H9 (cell line): ENCODE results near the gene TXLNG. TPM values are rescaled to one million over a fixed set of nuclear protein-coding genes. Genes with fewer than 3 reads are reported as not detected.

ENCODE experiments used
- DNase-seq: peaks from one replicate; pipeline ENCODE4 v3.0.0-alpha.2; 2017
- H2AFZ ChIP-seq: one replicate; pipeline ENCODE4 v1.6.1; 2013; ENCODE audit warnings: mild to moderate bottlenecking, low read length, control low read depth, moderate library complexity
- H2AK5ac ChIP-seq: 2 replicates; pipeline ENCODE4 v1.6.1; 2013; ENCODE audit warnings: low read length, control low read depth, mixed read lengths; ENCODE audit not compliant: insufficient read length
- H2BK120ac ChIP-seq: one replicate; pipeline ENCODE4 v1.6.1; 2013; ENCODE audit warnings: low read depth, mild to moderate bottlenecking, low read length, control low read depth, inconsistent platforms; ENCODE audit not compliant: poor library complexity, severe bottlenecking
- H2BK12ac ChIP-seq: 2 replicates; pipeline ENCODE4 v1.6.1; 2013; ENCODE audit warnings: low read length, control low read depth, mixed read lengths, low read depth; ENCODE audit not compliant: insufficient read length
- H2BK15ac ChIP-seq: 2 replicates; pipeline ENCODE4 v1.6.1; 2013; ENCODE audit warnings: low read depth, low read length, control low read depth
- H2BK20ac ChIP-seq: one replicate; pipeline ENCODE4 v1.6.1; 2013; ENCODE audit warnings: low read depth, mild to moderate bottlenecking, low read length, control low read depth, inconsistent platforms; ENCODE audit not compliant: poor library complexity, severe bottlenecking
- H2BK5ac ChIP-seq: 2 replicates; pipeline ENCODE4 v1.6.1; 2013; ENCODE audit warnings: low read length, control low read depth, mixed read lengths; ENCODE audit not compliant: insufficient read length
- H3K14ac ChIP-seq: 2 replicates; pipeline ENCODE4 v1.6.1; 2013; ENCODE audit warnings: low read length, control low read depth; ENCODE audit not compliant: insufficient read depth
- H3K18ac ChIP-seq: 2 replicates; pipeline ENCODE4 v1.6.1; 2013; ENCODE audit warnings: low read depth, mild to moderate bottlenecking, mixed read lengths, low read length, control low read depth; ENCODE audit not compliant: insufficient read length
- H3K23ac ChIP-seq: 2 replicates; pipeline ENCODE4 v1.6.1; 2013; ENCODE audit warnings: low read length, control low read depth, mixed read lengths, low read depth; ENCODE audit not compliant: insufficient read length
- H3K23me2 ChIP-seq: 2 replicates; pipeline ENCODE4 v1.6.1; 2013; ENCODE audit warnings: low read depth, mild to moderate bottlenecking, mixed read lengths, low read length, control low read depth; ENCODE audit not compliant: insufficient read length, poor library complexity, severe bottlenecking
- H3K27ac ChIP-seq: 2 replicates; pipeline ENCODE4 v1.5.1; 2013; ENCODE audit warnings: low read length, control low read depth, mixed read lengths, low read depth; ENCODE audit not compliant: insufficient read length
- H3K27me3 ChIP-seq: 2 replicates; pipeline ENCODE4 v1.6.1; 2013; ENCODE audit warnings: low read length, control low read depth, inconsistent platforms; ENCODE audit not compliant: insufficient read depth
- H3K4ac ChIP-seq: 2 replicates; pipeline ENCODE4 v1.6.1; 2013; ENCODE audit warnings: low read depth, mild to moderate bottlenecking, control low read depth, inconsistent platforms, low read length, moderate library complexity
- H3K4me1 ChIP-seq: 2 replicates; pipeline ENCODE4 v1.6.1; 2013; ENCODE audit warnings: low read length, control low read depth, inconsistent platforms; ENCODE audit not compliant: insufficient read depth
- H3K4me2 ChIP-seq: 2 replicates; pipeline ENCODE4 v1.6.1; 2013; ENCODE audit warnings: low read length, control low read depth, mixed read lengths; ENCODE audit not compliant: insufficient read length, insufficient read depth
- H3K56ac ChIP-seq: 2 replicates; pipeline ENCODE4 v1.6.1; 2013; ENCODE audit warnings: low read depth, mild to moderate bottlenecking, mixed read lengths, low read length, control low read depth; ENCODE audit not compliant: insufficient read length
- H3K79me1 ChIP-seq: 2 replicates; pipeline ENCODE4 v1.6.1; 2013; ENCODE audit warnings: low read depth, mild to moderate bottlenecking, moderate library complexity, low read length, control low read depth, inconsistent platforms; ENCODE audit not compliant: insufficient read depth, poor library complexity, severe bottlenecking
- H3K79me2 ChIP-seq: 2 replicates; pipeline ENCODE4 v1.6.1; 2013; ENCODE audit warnings: low read length, control low read depth, inconsistent platforms; ENCODE audit not compliant: insufficient read depth
- H3K9ac ChIP-seq: 2 replicates; pipeline ENCODE4 v1.6.1; 2013; ENCODE audit warnings: low read length, control low read depth, mixed read lengths; ENCODE audit not compliant: insufficient read length; ENCODE audit errors: extremely low read depth
- H3K9me3 ChIP-seq: one replicate; pipeline ENCODE4 v1.6.1; 2013; ENCODE audit warnings: low read depth, low read length, inconsistent platforms; ENCODE audit not compliant: control insufficient read depth
- H3T11ph ChIP-seq: one replicate; pipeline ENCODE4 v1.6.1; 2013; ENCODE audit warnings: mild to moderate bottlenecking, low read length, control low read depth, inconsistent platforms
- H4K20me1 ChIP-seq: one replicate; pipeline ENCODE4 v1.6.1; 2013; ENCODE audit not compliant: control insufficient read depth, insufficient read length, insufficient read depth
- H4K5ac ChIP-seq: 2 replicates; pipeline ENCODE4 v1.6.1; 2013; ENCODE audit warnings: low read depth, mild to moderate bottlenecking, mixed read lengths, low read length, control low read depth; ENCODE audit not compliant: insufficient read length
- H4K8ac ChIP-seq: replicated peaks from 2 replicates; pipeline ENCODE4 v1.6.1; 2013; ENCODE audit warnings: low read length, control low read depth, mixed read lengths, low read depth; ENCODE audit not compliant: insufficient read length
- H4K91ac ChIP-seq: 2 replicates; pipeline ENCODE4 v1.6.1; 2013; ENCODE audit warnings: low read depth, mild to moderate bottlenecking, moderate library complexity, mixed read lengths, low read length, control low read depth; ENCODE audit not compliant: insufficient read length
- H3K27ac Mint-ChIP-seq, 3 experiments: 2 replicates in 2 of 3; 3 replicates in 1 of 3; pipeline ENCODE4 v1.8.0; 2020 to 2021; ENCODE audit warnings: mixed read lengths in 3 of 3, mild to moderate bottlenecking in 1 of 3, moderate library complexity in 1 of 3
- H3K27me3 Mint-ChIP-seq: 2 replicates; pipeline ENCODE4 v1.8.0; 2021; ENCODE audit warnings: low read depth, mild to moderate bottlenecking, moderate library complexity, mixed read lengths
- H3K36me3 Mint-ChIP-seq, 3 experiments: 2 replicates in 2 of 3; 3 replicates in 1 of 3; pipeline ENCODE4 v1.8.0; 2020 to 2021; ENCODE audit warnings: low read depth in 3 of 3, mixed read lengths in 3 of 3; ENCODE audit not compliant: insufficient read depth in 1 of 3
- H3K4me1 Mint-ChIP-seq, 2 experiments: 2 replicates each; pipeline ENCODE4 v1.8.0; 2020; ENCODE audit warnings: mixed read lengths in 2 of 2
- H3K4me3 Mint-ChIP-seq, 2 experiments: 2 replicates in 1 of 2; 3 replicates in 1 of 2; pipeline ENCODE4 v1.8.0; 2020 to 2021; ENCODE audit warnings: mild to moderate bottlenecking in 2 of 2, mixed read lengths in 2 of 2, moderate library complexity in 1 of 2
- H3K9me3 Mint-ChIP-seq, 2 experiments: 2 replicates in 1 of 2; 3 replicates in 1 of 2; pipeline ENCODE4 v1.8.0; 2020; ENCODE audit warnings: mild to moderate bottlenecking in 2 of 2, mixed read lengths in 2 of 2, moderate library complexity in 1 of 2
- WGBS: extraction: QIAGEN DNeasy Blood & Tissue Kit; methylation state at CpG from one replicate; pipeline ENCODE4 v1.1.7; 2013; ENCODE audit warnings: missing lambda C conversion rate, low lambda C conversion rate, mixed read lengths; ENCODE audit not compliant: insufficient read length; ENCODE audit errors: extremely low coverage; 5-methylcytosine and 5-hydroxymethylcytosine counted together
- total RNA-seq: library from RNA; stranded (reverse); gene quantifications from 2 replicates; pipeline ENCODE4 v1.2.1, GENCODE V29; 2021
- TF ChIP-seq, protein P1 (sequence below): fragments of 200-600 bp; sonication (generic); conservative IDR thresholded peaks from 3 replicates; pipeline ENCODE4 v1.8.0; 2021; ENCODE audit warnings: antibody characterized with exemption, mild to moderate bottlenecking

TXLNG gene
- total RNA-seq, 1 experiment from 2014 or later, result 90.7 TPM

DNA sequence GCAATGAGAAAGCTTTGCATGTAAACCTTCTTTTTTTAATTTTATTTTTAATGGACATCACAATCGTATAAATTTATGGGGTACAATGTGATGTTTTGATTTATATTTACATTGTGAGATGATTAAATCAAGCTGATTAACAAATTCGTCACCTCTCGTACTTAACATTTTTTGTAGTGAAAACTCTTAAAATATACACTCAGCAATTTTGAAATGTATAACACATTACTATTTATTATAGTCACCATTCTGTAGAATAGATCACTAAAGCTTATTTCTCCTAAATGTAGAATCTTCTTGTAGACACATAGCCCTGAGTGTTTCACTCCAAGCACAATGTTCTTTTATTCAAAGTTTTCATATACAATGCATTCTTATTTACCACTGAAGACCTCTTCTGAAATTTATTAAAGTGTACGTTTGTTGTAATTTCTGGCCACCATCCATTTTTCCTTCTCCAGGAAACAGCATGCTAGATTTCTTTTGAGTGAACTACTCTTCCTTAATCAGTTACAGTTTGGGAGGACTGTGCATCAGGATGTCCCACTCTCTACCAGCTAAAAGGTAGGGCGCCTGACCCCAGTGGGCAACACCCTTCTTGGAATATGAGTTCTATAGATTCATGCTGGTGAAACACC lies 88.3 kb downstream of the TXLNG start:
- no peak overlapping the region for H2BK12ac ChIP-seq
- TF ChIP-seq, protein P1, sequence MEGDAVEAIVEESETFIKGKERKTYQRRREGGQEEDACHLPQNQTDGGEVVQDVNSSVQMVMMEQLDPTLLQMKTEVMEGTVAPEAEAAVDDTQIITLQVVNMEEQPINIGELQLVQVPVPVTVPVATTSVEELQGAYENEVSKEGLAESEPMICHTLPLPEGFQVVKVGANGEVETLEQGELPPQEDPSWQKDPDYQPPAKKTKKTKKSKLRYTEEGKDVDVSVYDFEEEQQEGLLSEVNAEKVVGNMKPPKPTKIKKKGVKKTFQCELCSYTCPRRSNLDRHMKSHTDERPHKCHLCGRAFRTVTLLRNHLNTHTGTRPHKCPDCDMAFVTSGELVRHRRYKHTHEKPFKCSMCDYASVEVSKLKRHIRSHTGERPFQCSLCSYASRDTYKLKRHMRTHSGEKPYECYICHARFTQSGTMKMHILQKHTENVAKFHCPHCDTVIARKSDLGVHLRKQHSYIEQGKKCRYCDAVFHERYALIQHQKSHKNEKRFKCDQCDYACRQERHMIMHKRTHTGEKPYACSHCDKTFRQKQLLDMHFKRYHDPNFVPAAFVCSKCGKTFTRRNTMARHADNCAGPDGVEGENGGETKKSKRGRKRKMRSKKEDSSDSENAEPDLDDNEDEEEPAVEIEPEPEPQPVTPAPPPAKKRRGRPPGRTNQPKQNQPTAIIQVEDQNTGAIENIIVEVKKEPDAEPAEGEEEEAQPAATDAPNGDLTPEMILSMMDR, result no peak
- H3K4ac ChIP-seq, result no peak overlapping the region
- no peak overlapping the region for H2BK5ac ChIP-seq
- no peaks in the 10 kb centered on the region; a peak in 1 of 5 replicates for H3K9me3 Mint-ChIP-seq
- no peaks in the 10 kb centered on the region for H3K4me1 ChIP-seq
- H3K9me3 ChIP-seq, result no peaks in the 10 kb centered on the region
- WGBS, result no CpG with 5 or more reads among the region's 5 CpGs
- H3K27me3 ChIP-seq, result no peaks in the 10 kb centered on the region
- H3K4me3 Mint-ChIP-seq, result no peak overlapping the region
- H2BK120ac ChIP-seq, result no peak overlapping the region
- no peak overlapping the region for H2AK5ac ChIP-seq
- H3K9ac ChIP-seq, result no peak overlapping the region
- H3K18ac ChIP-seq, result no peak overlapping the region
- H3K23ac ChIP-seq, result no peak overlapping the region
- H4K91ac ChIP-seq, result no peak overlapping the region
- H4K5ac ChIP-seq, result no peak overlapping the region
- H3K27ac ChIP-seq, result no peak overlapping the region
- H3K79me2 ChIP-seq, result no peaks in the 10 kb centered on the region
- no peak overlapping the region for H3T11ph ChIP-seq
- no peak overlapping the region for H3K56ac ChIP-seq
- H3K27ac Mint-ChIP-seq, result no peak overlapping the region
- no peaks in the 10 kb centered on the region for H3K79me1 ChIP-seq
- H3K36me3 Mint-ChIP-seq, result no peaks in the 10 kb centered on the region
- H2BK20ac ChIP-seq, result no peak overlapping the region
- H4K20me1 ChIP-seq, result no peaks in the 10 kb centered on the region
- peaks cover 14% of the 10 kb centered on the region for H3K23me2 ChIP-seq
- no peak overlapping the region for H2BK15ac ChIP-seq
- H3K4me2 ChIP-seq, result no peak overlapping the region
- peaks cover 19 to 23% of the 10 kb centered on the region in 2 experiments for H3K4me1 Mint-ChIP-seq
- no peak for DNase-seq
- no peak overlapping the region for H3K14ac ChIP-seq
- H4K8ac ChIP-seq, result no peak overlapping the region
- no peak overlapping the region for H2AFZ ChIP-seq
- H3K27me3 Mint-ChIP-seq, result peaks cover 39% of the 10 kb centered on the region
